H1 (cell line): ENCODE results near the gene MAP3K15.

ENCODE experiments used
- BACH1 ChIP-seq: IDR thresholded peaks from 2 replicates; pipeline ENCODE4 v1.6.1; 2012; ENCODE audit warnings: low read length, improper control_type of control experiment
- EP300 ChIP-seq, 2 experiments: IDR thresholded peaks; 1 replicate in 1 of 2; 2 replicates in 1 of 2; pipeline ENCODE4 v1.6.1; 2011 to 2012; ENCODE audit warnings: low read depth in 2 of 2, low read length in 2 of 2, mild to moderate bottlenecking in 2 of 2, borderline replicate concordance in 1 of 2, inconsistent platforms in 1 of 2, moderate library complexity in 1 of 2
- HDAC2 ChIP-seq, 2 experiments: fragments of 300-600 bp in 1 of 2; sonication (generic) in 1 of 2; IDR thresholded peaks; 2 replicates each; pipeline ENCODE4 v1.6.1; 2011 to 2012; ENCODE audit warnings: low read depth in 2 of 2, low read length in 2 of 2, mild to moderate bottlenecking in 2 of 2, moderate library complexity in 2 of 2, borderline replicate concordance in 1 of 2, inconsistent platforms in 1 of 2
- POLR2A ChIP-seq, 2 experiments: IDR thresholded peaks; 1 replicate in 1 of 2; 2 replicates in 1 of 2; pipeline ENCODE4 v1.6.1; 2011; ENCODE audit warnings: low read depth in 2 of 2, low read length in 2 of 2, mild to moderate bottlenecking in 2 of 2; ENCODE audit errors: control extremely low read depth in 1 of 2
- POLR2AphosphoS5 ChIP-seq: IDR thresholded peaks from 2 replicates; pipeline ENCODE4 v1.6.1; 2011; ENCODE audit warnings: low read depth, low read length
- RAD21 ChIP-seq, 2 experiments: IDR thresholded peaks in 1 of 2; conservative IDR thresholded peaks in 1 of 2; 2 replicates each; pipeline ENCODE4 v1.6.1; 2011; ENCODE audit warnings: low read depth in 2 of 2, low read length in 2 of 2, improper control_type of control experiment in 1 of 2, inconsistent platforms in 1 of 2, mild to moderate bottlenecking in 1 of 2, moderate library complexity in 1 of 2
- RBBP5 ChIP-seq: IDR thresholded peaks from 2 replicates; pipeline ENCODE4 v1.7.1; 2012; ENCODE audit warnings: low read depth, mild to moderate bottlenecking, inconsistent platforms, low read length, moderate library complexity, borderline replicate concordance
- TF ChIP-seq, protein P1 (sequence below), 3 experiments: IDR thresholded peaks; 1 replicate in 2 of 3; 2 replicates in 1 of 3; pipeline versions ENCODE4 v1.5.1 to v1.6.1; 2011; ENCODE audit warnings: low read length in 3 of 3, mild to moderate bottlenecking in 3 of 3, inconsistent platforms in 2 of 3, low read depth in 1 of 3, moderate library complexity in 1 of 3; ENCODE audit not compliant: insufficient read depth in 1 of 3; ENCODE audit errors: control extremely low read depth in 1 of 3

- TF ChIP-seq POLR2A (IDR thresholded peaks at IDR 0.05; ENCODE audit: control extremely low read depth in 1 of 2, low read depth in 2 of 2, low read length in 2 of 2) = no peak
- TF ChIP-seq, protein P1, sequence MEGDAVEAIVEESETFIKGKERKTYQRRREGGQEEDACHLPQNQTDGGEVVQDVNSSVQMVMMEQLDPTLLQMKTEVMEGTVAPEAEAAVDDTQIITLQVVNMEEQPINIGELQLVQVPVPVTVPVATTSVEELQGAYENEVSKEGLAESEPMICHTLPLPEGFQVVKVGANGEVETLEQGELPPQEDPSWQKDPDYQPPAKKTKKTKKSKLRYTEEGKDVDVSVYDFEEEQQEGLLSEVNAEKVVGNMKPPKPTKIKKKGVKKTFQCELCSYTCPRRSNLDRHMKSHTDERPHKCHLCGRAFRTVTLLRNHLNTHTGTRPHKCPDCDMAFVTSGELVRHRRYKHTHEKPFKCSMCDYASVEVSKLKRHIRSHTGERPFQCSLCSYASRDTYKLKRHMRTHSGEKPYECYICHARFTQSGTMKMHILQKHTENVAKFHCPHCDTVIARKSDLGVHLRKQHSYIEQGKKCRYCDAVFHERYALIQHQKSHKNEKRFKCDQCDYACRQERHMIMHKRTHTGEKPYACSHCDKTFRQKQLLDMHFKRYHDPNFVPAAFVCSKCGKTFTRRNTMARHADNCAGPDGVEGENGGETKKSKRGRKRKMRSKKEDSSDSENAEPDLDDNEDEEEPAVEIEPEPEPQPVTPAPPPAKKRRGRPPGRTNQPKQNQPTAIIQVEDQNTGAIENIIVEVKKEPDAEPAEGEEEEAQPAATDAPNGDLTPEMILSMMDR (IDR thresholded peaks at IDR 0.05; ENCODE audit: control extremely low read depth in 1 of 3, insufficient read depth in 1 of 3, low read depth in 1 of 3, low read length in 3 of 3) = no peak
- no peak for TF ChIP-seq RAD21 (IDR thresholded peaks at IDR 0.05 in 1 of 2, conservative IDR thresholded peaks at IDR 0.05 in 1 of 2; ENCODE audit: low read depth in 2 of 2, low read length in 2 of 2)
- no peak for TF ChIP-seq HDAC2 (IDR thresholded peaks at IDR 0.05; ENCODE audit: borderline replicate concordance in 1 of 2, low read depth in 2 of 2, low read length in 2 of 2)
- TF ChIP-seq POLR2AphosphoS5 = no peak
- no peak for TF ChIP-seq EP300 (IDR thresholded peaks at IDR 0.05; ENCODE audit: borderline replicate concordance in 1 of 2, low read depth in 2 of 2, low read length in 2 of 2)
- TF ChIP-seq BACH1 = no peak
- TF ChIP-seq RBBP5 = no peak
Observed at GRCh38 chrX:19358521-19358920, 156.8 kb downstream of the MAP3K15 start.
